GM12878 (cell line): Measurements from ENCODE around the gene CKS1B. TPM values are rescaled to one million over a fixed set of nuclear protein-coding genes. Genes with fewer than 3 reads are reported as not detected.

Experiments
- BACH1 ChIP-seq: fragments of 450-650 bp; IDR thresholded peaks from 2 replicates; pipeline ENCODE4 v1.6.1; 2017; ENCODE audit warnings: mild to moderate bottlenecking, borderline replicate concordance
- CHD2 ChIP-seq: IDR thresholded peaks from 2 replicates; pipeline ENCODE4 v1.6.1; 2011; ENCODE audit warnings: low read depth, low read length, improper control_type of control experiment, borderline replicate concordance
- CREM ChIP-seq: IDR thresholded peaks from 2 replicates; pipeline ENCODE4 v1.6.1; 2014; ENCODE audit warnings: antibody characterized with exemption, low read depth
- EGR1 ChIP-seq, 2 experiments: IDR thresholded peaks; 1 replicate in 1 of 2; 2 replicates in 1 of 2; pipeline ENCODE4 v1.6.1; 2011 to 2012; ENCODE audit warnings: low read depth in 2 of 2, low read length in 2 of 2, borderline replicate concordance in 1 of 2, mild to moderate bottlenecking in 1 of 2, moderate library complexity in 1 of 2
- FOXK2 ChIP-seq: fragments of 450-650 bp; IDR thresholded peaks from 2 replicates; pipeline ENCODE4 v1.6.1; 2017; ENCODE audit warnings: mild to moderate bottlenecking, moderate library complexity
- POLR2A ChIP-seq: IDR thresholded peaks from 2 replicates; pipeline ENCODE4 v1.6.1; 2011; ENCODE audit warnings: low read depth, mild to moderate bottlenecking, low read length
- POU2F2 ChIP-seq: IDR thresholded peaks from 3 replicates; pipeline ENCODE4 v1.6.1; 2011; ENCODE audit warnings: low read depth, mild to moderate bottlenecking, low read length, borderline replicate concordance
- RAD21 ChIP-seq: IDR thresholded peaks from 2 replicates; pipeline ENCODE4 v1.6.1; 2011; ENCODE audit warnings: mild to moderate bottlenecking, low read depth, low read length, moderate library complexity; ENCODE audit not compliant: insufficient read depth
- STAT1 ChIP-seq: fragments of 450-650 bp; conservative IDR thresholded peaks from 2 replicates; pipeline ENCODE4 v1.6.1; 2014; ENCODE audit warnings: antibody characterized with exemption, mild to moderate bottlenecking
- TBL1XR1 ChIP-seq: IDR thresholded peaks from 2 replicates; pipeline ENCODE4 v1.6.1; 2012; ENCODE audit warnings: low read depth, low read length, improper control_type of control experiment
- ZBED1 ChIP-seq: IDR thresholded peaks from 2 replicates; pipeline ENCODE4 v1.6.1; 2016; ENCODE audit warnings: borderline replicate concordance
- ZNF207 ChIP-seq: fragments of 450-650 bp; IDR thresholded peaks from 2 replicates; pipeline ENCODE4 v1.6.1; 2014; ENCODE audit warnings: antibody characterized with exemption, mild to moderate bottlenecking, borderline replicate concordance
- ZNF384 ChIP-seq: IDR thresholded peaks from 2 replicates; pipeline ENCODE4 v1.6.1; 2012; ENCODE audit warnings: low read depth, mild to moderate bottlenecking, low read length, improper control_type of control experiment, borderline replicate concordance
- polyA plus RNA-seq, 11 experiments: library from polyadenylated mRNA; depleted of rRNA in 4 of 11; unstranded in 6 of 11; stranded (reverse) in 5 of 11; fragments of >200 nt; fragmentation: Nextera tagmentation in 4 of 11; fragmentation: Illumina TruSeq in 1 of 11; extraction: Ambion mirVana in 4 of 11; extraction: Trizol in 1 of 11; gene quantifications; 1 replicate in 1 of 11; 2 replicates in 10 of 11; pipeline versions ENCODE4 v1.2.1 to v1.2.3, GENCODE V29; 2011 to 2016; ENCODE audit warnings: inconsistent platforms in 2 of 11, missing spikeins in 2 of 11, low read depth in 1 of 11
- total RNA-seq, 4 experiments: library from RNA; depleted of rRNA in 3 of 4; stranded (reverse); fragments of >200 nt in 3 of 4; fragmentation: Illumina TruSeq in 1 of 4; extraction: Trizol in 1 of 4; gene quantifications; 2 replicates each; pipeline versions ENCODE4 v1.2.1 to v1.2.3, GENCODE V29; 2013 to 2021
- TF ChIP-seq, protein P1 (sequence below): fragments of 450-650 bp; IDR thresholded peaks from 2 replicates; pipeline ENCODE4 v1.6.1; 2017; ENCODE audit warnings: antibody characterized with exemption, mild to moderate bottlenecking, moderate library complexity
- TF ChIP-seq, protein P2 (sequence below): fragments of 450-650 bp; IDR thresholded peaks from 2 replicates; pipeline ENCODE4 v1.6.1; 2017; ENCODE audit warnings: mild to moderate bottlenecking, low read depth, inconsistent platforms; ENCODE audit not compliant: poor library complexity, severe bottlenecking
- TF ChIP-seq, protein P3 (sequence below): IDR thresholded peaks from 2 replicates; pipeline ENCODE4 v1.6.1; 2012; ENCODE audit warnings: improper control_type of control experiment, low read depth, low read length; ENCODE audit not compliant: insufficient replicate concordance
- TF ChIP-seq, protein P4 (sequence below): IDR thresholded peaks from 2 replicates; pipeline ENCODE4 v1.6.1; 2012; ENCODE audit warnings: low read depth, low read length, improper control_type of control experiment

CKS1B gene
- total and polyA plus RNA-seq, 10 of the 15 experiments (the other 5 are each of a cell fraction or from before 2014, with no cell fraction given): 125 to 608 (median 364) TPM

DNA sequence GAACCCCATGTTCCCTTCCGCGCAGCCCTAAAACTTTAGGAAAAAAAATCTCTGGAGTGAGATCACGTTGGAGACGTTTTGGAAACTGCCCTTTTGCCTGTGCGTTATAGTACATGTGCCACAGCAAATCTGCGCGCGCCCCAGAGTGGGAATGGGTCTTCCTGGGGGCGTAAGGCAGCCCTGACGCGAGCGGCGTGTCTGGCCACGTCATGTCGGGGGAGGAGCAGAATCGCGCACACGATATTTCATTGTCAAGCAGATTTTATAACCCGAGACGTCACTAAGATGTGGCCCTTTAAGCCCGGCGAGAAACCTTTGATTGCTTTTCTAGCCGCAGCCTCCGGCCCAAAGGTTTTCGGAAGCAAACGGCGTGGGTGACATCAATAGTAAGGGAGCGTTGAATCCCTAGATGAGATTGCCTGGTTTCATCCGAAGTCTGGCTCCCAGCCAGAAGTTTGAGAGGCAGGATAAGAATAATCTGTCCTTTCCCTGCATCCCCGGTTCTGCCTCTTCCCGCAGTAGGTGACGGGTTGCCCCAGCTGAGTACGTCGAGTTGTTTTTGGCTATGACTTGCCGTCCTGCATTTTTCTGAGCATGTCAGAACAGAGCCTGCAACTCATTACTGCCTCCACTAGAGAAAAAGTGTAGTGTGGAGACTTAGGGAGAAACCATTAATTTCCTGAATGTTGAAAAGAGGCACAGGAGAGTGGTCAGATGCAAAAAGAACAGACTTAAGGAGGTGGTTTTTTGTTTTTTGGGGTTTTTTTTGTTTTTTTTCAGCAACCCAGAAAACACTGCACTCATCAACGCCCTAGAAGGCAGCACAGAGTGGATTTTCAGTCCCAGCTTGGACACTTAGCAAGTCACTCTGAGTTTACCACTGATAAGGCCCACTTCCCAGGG is 37.1 kb upstream of the CKS1B start (continued):
- TF ChIP-seq TBL1XR1 (0 out of 2 replicates have a peak, but pooled peaks have one; percentile 18), ZNF207 (peak; percentile 81; the same call in 1 of the 2 replicates), FOXK2 (peak; percentile 99; the same call in 1 of the 2 replicates), CHD2 (peak; percentile 79), RAD21 (0 out of 2 replicates have a peak, but pooled peaks have one; percentile 10), ZBED1 (peak; percentile 100), CREM (peak; percentile 96), EGR1 (IDR thresholded peaks at IDR 0.05; ENCODE audit: borderline replicate concordance in 1 of 2, low read depth in 2 of 2, low read length in 2 of 2) (peak in 1 of 2 experiments; percentile 56; a peak in 2 of 3 replicates), POU2F2 (no peak; the same call in 2 of the 3 replicates), POLR2A (0 out of 2 replicates have a peak, but pooled peaks have one; percentile 28), ZNF384 (peak; percentile 67; the same call in 1 of the 2 replicates), BACH1 (peak; percentile 98), STAT1 (no peak)
- TF ChIP-seq, protein P1, sequence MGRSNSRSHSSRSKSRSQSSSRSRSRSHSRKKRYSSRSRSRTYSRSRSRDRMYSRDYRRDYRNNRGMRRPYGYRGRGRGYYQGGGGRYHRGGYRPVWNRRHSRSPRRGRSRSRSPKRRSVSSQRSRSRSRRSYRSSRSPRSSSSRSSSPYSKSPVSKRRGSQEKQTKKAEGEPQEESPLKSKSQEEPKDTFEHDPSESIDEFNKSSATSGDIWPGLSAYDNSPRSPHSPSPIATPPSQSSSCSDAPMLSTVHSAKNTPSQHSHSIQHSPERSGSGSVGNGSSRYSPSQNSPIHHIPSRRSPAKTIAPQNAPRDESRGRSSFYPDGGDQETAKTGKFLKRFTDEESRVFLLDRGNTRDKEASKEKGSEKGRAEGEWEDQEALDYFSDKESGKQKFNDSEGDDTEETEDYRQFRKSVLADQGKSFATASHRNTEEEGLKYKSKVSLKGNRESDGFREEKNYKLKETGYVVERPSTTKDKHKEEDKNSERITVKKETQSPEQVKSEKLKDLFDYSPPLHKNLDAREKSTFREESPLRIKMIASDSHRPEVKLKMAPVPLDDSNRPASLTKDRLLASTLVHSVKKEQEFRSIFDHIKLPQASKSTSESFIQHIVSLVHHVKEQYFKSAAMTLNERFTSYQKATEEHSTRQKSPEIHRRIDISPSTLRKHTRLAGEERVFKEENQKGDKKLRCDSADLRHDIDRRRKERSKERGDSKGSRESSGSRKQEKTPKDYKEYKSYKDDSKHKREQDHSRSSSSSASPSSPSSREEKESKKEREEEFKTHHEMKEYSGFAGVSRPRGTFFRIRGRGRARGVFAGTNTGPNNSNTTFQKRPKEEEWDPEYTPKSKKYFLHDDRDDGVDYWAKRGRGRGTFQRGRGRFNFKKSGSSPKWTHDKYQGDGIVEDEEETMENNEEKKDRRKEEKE: peak; percentile 96
- TF ChIP-seq, protein P2, sequence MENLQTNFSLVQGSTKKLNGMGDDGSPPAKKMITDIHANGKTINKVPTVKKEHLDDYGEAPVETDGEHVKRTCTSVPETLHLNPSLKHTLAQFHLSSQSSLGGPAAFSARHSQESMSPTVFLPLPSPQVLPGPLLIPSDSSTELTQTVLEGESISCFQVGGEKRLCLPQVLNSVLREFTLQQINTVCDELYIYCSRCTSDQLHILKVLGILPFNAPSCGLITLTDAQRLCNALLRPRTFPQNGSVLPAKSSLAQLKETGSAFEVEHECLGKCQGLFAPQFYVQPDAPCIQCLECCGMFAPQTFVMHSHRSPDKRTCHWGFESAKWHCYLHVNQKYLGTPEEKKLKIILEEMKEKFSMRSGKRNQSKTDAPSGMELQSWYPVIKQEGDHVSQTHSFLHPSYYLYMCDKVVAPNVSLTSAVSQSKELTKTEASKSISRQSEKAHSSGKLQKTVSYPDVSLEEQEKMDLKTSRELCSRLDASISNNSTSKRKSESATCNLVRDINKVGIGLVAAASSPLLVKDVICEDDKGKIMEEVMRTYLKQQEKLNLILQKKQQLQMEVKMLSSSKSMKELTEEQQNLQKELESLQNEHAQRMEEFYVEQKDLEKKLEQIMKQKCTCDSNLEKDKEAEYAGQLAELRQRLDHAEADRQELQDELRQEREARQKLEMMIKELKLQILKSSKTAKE: peak; percentile 99
- TF ChIP-seq, protein P3, sequence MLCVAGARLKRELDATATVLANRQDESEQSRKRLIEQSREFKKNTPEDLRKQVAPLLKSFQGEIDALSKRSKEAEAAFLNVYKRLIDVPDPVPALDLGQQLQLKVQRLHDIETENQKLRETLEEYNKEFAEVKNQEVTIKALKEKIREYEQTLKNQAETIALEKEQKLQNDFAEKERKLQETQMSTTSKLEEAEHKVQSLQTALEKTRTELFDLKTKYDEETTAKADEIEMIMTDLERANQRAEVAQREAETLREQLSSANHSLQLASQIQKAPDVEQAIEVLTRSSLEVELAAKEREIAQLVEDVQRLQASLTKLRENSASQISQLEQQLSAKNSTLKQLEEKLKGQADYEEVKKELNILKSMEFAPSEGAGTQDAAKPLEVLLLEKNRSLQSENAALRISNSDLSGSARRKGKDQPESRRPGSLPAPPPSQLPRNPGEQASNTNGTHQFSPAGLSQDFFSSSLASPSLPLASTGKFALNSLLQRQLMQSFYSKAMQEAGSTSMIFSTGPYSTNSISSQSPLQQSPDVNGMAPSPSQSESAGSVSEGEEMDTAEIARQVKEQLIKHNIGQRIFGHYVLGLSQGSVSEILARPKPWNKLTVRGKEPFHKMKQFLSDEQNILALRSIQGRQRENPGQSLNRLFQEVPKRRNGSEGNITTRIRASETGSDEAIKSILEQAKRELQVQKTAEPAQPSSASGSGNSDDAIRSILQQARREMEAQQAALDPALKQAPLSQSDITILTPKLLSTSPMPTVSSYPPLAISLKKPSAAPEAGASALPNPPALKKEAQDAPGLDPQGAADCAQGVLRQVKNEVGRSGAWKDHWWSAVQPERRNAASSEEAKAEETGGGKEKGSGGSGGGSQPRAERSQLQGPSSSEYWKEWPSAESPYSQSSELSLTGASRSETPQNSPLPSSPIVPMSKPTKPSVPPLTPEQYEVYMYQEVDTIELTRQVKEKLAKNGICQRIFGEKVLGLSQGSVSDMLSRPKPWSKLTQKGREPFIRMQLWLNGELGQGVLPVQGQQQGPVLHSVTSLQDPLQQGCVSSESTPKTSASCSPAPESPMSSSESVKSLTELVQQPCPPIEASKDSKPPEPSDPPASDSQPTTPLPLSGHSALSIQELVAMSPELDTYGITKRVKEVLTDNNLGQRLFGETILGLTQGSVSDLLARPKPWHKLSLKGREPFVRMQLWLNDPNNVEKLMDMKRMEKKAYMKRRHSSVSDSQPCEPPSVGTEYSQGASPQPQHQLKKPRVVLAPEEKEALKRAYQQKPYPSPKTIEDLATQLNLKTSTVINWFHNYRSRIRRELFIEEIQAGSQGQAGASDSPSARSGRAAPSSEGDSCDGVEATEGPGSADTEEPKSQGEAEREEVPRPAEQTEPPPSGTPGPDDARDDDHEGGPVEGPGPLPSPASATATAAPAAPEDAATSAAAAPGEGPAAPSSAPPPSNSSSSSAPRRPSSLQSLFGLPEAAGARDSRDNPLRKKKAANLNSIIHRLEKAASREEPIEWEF: peak; percentile 51
- TF ChIP-seq, protein P4, sequence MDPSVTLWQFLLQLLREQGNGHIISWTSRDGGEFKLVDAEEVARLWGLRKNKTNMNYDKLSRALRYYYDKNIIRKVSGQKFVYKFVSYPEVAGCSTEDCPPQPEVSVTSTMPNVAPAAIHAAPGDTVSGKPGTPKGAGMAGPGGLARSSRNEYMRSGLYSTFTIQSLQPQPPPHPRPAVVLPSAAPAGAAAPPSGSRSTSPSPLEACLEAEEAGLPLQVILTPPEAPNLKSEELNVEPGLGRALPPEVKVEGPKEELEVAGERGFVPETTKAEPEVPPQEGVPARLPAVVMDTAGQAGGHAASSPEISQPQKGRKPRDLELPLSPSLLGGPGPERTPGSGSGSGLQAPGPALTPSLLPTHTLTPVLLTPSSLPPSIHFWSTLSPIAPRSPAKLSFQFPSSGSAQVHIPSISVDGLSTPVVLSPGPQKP: 0 out of 2 replicates have a peak, but pooled peaks have one; percentile 48
